ENCODE results near the gene HERPUD1.
A peak's percentile ranks its signal among the peaks of the same experiment; 100 is the strongest.
"Not testable (repeated sequence)": the region's sequence is repeated elsewhere in the genome, so short reads cannot be mapped to it uniquely, and the experiment has no call there.

The HERPUD1 gene

DNA sequence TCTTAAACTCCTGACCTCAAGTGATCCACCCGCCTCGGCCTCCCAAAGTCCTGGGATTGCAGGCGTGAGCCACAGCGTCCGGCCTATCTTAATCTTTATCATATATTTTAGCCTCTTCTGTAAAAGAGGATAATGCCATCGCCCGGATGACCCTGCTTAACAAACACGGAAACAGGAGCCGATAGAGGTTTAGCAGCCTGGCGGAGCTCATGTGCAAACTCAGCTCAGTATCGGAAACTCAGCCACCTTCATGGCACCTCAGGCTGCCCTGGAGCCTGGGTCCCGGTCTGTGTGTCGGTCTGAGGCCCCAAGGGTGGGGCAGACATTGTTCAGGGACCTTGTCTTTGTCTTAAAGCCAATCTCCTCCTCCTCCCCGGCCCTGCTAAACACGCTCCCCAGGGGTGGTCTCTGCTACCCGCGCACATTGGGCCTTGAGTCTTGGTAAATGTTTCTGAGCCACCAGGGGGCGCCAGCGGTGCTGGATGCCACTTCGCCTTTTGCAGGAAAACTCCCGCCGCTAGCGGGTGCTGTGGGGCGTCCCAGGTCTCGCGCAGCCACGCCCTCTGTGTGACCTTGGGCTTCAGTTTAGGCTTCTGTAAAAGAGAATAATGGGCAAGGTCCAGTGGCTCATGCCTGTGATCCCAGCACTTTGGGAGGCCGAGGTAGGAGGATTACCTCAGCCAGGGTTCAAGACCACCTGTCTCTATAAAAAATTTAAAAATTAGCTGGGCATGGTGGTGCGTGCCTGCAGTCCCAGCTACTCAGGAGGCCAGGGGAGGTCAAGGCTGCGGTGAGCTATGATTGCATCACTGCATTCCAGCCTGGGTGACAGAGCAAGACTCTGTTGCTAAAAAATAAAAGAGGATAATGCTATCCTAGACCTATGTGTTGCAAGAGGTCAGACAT lies 32.6 kb downstream of the HERPUD1 start:
- DNase-seq = no peak

DNA sequence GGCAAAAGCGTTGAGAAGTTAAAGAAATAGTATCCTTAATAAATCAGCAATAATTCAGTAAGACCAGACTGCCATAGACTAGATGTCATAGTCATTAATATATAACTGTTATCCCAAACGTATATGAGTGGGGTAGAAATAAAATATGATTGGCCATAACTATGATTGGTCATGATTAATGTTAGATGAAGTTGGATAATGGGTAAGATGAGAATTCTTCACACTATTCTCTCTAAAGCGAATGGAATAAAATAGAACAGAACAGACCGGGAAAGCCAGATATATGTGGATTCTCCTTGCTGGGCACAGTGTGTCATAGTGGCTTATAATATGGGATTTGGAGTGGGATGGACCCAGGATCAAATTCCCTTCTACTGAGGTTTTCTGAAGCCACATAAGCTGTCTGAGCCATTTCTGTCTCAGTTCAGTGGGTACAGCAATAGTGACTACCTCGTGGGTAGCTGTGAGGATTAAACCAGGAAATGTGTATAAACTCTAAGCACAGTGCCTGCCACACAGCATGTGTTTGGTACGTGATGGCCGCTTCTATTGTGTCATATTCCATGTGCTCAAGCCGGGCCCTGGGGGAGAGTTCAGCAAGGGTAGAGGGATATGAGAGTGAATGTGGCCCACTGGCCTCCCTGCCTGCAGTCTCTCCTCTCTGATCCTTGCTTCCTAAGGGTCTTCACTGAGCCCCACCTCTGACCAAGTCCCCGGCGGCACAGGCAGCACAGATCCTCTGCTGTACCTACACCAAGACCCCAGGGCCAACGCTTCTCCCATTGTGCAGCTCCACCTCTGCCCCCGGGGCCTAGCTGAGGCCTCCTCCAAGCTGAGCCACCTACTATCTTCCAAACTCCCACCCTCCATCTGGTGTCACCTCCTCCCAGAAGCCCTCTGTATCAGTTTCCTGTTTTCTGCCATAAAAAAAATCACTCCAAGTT lies 33.5 kb downstream of the HERPUD1 start:
- DNase-seq = no peak

DNA sequence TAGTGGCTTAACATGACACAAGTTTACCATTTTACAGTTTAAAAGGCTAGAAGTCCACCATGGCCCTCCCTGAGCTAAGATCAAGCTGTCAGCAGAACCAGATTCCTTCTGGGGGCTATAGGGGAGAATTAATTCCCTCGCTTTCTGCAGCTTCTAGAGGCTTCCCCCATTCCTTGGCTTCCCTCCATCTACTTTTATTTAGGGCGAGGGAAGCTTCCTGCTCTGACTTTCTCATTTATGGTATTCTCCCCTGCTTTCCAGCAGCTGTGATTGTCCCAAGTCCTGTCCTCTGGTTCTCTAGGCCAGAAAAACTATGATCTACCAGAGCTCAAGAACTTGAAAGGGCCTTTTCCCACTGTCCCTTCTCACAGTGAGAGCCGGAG lies 34.1 kb downstream of the HERPUD1 start:
- DNase-seq = no peak

DNA sequence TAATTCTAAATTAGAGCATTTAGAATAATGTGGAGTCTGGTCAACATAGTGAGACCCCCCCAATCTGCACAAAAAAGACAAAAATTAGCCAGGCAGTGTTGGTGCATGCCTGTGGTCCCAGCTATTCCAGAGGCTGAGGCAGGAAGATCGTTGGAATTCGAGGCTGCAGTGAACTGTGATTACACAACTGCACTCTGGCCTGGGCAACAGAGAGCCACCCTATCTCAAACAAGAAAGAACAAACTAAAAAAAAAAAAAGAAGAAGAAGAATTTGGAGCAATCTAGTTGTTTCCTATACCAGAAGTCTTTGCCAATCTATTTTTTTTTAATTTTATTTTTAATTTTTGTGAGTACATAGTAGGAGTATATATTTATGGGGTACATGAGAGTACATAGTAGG lies 35.8 kb downstream of the HERPUD1 start:
- DNase-seq = no peak

DNA sequence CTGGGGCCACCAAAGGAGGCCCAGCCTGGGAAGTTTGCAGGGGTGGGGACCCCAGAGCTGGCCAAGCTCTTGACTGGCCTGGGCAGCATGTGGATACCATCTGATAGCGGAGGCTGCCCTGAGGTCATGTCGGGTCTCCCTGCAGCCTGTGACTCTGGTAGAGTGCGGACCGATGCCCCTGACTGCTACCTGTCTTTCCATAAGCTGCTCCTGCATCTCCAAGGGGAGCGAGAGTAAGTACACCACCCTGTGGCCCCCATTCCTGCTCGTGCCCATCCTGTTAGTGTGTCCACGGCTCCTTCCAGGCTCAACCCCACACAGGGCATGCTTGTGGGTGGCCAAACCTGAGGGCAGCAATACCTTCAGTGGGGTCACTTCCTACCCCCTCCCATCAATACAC lies 37.8 kb downstream of the HERPUD1 start:
- no peak for DNase-seq

DNA sequence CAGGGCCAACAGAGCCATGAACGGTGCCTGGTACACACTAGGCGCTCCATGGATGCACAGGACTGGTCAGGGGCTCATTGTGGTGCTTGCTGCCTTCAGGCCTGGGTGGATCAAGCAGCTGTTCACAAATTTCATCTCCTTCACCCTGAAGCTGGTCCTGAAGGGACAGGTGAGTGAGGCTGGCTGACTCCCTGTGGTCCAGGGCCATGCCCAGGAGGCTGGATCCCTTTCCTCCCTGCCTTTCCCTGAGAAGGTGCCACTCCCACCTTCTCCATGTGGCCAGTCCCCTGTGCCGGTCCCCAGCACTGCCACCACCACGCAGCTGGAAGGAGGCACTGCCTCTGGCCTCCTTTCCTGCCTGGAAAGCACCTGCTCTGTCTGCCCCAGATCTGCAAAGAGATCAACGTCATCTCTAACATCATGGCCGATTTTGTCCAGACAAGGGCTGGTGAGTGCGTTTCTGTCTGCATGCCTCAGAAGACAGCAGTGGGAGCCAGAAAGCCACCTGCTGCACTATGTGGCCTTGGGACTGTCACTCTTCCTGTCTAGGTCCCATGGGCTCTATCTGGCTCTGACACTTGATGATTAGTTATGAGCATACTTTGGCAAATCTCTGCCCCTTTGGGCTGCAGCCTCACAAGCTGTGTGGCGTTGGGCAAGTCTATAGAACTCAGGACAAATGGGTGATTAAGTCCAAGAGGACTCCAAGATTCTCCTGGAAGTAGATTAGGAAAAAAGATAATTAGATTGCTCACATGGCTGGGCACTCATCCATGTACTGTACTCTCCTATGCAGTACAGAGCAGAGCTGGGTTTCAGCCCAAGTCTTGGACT lies 39.2 kb downstream of the HERPUD1 start:
- DNase-seq = no peak

DNA sequence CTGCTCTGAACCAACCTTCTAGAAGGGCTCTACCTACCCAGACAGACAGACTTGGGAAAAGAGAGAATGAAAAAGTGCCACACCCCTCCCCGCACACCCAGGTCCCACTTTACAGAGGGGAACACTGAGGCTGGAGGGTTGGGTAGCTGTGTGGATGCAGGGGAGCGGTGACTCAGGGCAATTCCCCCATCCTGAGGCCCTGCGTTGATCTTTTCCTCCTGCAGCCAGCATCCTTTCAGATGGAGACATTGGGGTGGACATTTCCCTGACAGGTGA lies 39.8 kb downstream of the HERPUD1 start:
- no peak for DNase-seq

DNA sequence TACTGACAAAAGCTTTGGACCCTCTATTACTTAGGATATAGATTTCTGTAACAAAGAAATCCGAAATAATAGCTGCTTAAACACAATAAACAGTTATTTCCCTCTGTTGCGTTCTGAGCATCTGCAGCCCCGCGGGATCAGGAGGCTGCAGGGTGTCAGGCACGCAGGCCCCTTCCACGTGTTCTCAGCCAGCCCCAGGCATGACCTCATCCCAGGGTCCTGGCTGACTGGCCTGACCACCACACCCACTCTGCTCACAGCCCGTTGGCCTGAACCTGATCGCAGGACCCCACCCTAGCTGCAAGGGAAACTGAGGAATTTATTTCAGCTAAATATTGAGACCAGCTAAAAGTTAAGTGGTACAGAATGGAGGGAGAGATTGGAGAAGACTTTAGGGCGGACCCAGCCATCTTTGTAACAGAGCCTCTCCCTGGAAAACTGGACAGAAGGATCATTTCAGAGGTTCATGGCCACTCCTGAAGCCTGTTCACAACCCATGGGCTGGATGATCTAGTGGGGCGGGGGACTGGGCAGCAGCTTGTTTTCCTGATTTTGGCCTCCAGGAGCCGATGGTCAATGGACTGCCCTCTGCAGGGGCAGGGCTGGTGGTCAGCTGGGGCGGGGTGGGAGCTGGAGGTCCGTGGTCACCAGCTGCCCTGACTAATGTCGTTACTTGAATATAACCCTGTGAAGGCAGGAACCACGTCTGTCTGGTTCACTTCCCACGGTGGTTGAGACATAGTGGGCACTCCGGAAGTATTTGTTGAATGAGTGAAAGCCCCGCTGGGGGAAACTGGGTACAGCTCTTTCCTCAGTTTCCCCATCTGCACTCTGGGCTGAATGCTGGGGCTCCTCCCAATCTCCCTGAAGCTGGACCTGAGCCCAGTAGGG lies 40.7 kb downstream of the HERPUD1 start:
- no peak for DNase-seq

DNA sequence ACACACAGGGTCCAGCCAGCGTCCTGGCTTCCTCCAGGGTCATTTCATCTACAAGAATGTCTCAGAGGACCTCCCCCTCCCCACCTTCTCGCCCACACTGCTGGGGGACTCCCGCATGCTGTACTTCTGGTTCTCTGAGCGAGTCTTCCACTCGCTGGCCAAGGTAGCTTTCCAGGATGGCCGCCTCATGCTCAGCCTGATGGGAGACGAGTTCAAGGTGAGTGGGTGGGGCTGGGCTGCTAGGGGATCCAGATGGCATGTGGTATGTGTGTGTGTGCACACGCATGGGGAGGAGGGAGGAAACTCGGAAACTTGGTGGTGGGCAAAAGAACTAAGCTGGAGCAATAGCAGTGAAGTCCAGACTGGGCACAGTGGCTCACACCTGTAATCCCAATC lies 41.4 kb downstream of the HERPUD1 start:
- no peak for DNase-seq

DNA sequence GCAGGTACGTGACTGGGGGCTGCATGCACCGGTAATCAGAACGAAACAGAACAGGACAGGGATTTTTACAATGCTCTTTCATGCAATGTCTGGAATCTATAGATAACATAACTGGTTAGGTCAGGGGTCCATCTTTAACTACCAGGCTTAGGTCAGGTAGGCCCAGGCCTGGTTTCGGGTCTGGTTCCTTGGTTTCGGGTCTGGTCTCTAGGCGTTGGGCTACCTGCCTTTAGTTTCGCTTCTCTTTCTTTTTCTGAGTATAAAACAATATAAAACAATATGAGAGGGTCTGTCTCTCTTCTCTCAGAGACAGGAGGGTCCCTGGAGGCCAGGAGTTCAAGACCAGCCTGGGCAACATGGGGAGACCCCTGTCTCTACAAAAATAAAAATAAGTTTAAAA lies 42.0 kb downstream of the HERPUD1 start:
- not testable (repeated sequence) for DNase-seq

DNA sequence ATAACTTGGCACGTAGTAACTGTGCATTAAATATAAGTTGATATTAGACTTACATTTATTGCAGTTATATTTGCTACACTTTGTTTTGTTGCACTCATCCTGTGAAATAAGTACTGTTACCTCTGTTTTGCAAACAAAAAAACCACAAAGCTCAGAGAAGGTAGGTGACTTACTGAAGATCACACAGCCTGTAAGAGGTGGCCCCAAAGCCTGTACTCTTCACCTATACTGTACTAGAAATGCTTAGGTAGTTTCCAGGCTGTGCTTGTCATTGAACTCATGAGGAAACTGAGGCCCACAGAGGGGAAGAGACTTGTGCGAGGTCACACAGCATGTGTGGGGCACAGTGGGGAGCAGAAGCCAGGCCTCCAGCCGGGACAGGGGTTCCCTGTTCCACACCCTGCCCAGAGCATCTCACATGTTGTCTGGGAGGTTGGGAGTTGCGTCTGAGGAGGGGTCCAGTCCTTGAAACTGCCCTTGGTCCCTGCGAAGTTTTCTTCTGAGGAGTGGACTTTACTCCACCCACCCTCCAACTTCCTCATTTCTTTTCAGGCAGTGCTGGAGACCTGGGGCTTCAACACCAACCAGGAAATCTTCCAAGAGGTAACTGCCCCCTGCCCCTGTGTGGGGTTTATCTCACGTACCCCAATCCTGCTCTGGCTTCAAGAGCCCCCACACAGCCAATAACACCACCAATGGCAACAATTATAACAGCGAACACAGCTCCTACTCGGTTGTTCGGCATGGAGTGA lies 42.8 kb downstream of the HERPUD1 start:
- DNase-seq = no peak

DNA sequence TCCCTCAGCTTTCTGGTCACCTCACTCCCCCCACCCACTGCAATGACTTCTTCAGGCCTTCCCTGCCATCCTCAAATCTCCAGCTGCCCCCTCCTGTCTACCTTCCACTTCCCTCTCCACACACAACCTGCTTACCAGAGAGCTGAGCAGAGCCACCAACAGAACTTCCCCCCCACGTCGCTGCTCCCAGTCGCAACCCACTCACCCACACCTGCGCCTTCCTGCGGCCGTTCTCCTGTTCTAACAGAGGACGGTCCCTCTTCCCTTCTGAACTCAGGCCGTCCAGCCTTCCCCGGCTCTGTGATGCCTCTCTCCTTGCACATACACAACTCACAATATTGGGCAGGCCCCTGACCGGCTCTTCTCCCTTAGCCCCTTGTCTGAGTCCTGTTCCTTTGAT lies 43.8 kb downstream of the HERPUD1 start:
- no peak for DNase-seq

DNA sequence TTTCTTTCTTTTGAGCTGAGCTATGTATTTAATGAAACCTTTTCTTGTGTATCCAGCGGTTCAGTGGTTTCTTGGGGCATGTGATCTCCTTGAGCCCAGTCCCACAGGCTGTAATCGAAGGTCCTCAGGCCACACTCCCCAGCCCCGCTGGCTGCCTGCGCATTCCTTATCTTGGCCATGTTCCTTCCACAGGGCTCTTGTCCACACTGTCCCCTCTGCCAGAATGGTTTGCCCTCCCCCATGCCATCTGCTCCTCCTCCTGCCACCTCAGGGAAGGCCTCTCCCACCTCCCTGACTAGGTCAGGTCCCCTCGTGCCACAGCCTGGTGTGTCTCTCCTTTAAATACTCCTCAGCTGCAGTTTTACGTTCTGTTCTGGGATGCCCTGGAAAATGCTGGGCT lies 45.3 kb downstream of the HERPUD1 start:
- DNase-seq = no peak

DNA sequence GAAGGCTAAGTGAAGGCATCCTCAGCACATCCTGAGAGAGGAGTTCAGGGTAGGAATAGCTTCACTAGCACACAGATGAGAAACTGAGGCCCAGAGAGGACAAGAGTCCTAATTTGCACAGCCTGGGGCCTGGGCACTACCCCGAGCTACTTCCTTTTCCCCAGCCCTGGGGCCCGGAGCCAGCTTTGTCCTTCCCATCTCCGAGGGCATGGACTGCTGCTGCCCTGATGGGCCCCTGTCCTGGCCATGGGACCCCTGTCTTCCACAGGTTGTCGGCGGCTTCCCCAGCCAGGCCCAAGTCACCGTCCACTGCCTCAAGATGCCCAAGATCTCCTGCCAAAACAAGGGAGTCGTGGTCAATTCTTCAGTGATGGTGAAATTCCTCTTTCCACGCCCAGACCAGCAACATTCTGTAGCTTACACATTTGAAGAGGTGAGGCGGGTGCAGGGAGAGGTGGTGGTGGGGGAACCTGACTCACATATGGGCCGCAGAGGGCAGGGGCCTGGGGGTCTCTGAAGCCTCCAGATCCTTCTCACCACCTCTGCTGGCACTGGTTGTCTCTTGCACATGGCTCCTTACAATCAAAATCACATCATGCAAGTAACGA lies 46.0 kb downstream of the HERPUD1 start:
- DNase-seq = no peak

DNA sequence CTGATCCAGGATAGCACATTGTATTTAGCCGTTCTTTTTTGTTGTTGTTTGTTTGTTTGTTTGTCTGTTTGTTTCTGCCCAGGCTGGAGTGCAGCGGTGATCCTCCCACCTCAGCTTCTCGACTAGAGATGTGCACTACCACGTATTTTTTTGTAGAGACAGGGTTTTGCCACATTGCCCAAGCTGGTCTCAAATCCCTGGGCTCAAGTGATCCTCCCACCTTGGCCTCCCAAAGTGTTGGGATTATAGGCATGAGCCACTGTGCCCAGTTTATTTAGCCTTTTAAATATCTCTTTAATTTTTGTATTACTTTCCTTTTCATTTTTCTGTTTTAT lies 48.2 kb downstream of the HERPUD1 start:
- DNase-seq = no peak

DNA sequence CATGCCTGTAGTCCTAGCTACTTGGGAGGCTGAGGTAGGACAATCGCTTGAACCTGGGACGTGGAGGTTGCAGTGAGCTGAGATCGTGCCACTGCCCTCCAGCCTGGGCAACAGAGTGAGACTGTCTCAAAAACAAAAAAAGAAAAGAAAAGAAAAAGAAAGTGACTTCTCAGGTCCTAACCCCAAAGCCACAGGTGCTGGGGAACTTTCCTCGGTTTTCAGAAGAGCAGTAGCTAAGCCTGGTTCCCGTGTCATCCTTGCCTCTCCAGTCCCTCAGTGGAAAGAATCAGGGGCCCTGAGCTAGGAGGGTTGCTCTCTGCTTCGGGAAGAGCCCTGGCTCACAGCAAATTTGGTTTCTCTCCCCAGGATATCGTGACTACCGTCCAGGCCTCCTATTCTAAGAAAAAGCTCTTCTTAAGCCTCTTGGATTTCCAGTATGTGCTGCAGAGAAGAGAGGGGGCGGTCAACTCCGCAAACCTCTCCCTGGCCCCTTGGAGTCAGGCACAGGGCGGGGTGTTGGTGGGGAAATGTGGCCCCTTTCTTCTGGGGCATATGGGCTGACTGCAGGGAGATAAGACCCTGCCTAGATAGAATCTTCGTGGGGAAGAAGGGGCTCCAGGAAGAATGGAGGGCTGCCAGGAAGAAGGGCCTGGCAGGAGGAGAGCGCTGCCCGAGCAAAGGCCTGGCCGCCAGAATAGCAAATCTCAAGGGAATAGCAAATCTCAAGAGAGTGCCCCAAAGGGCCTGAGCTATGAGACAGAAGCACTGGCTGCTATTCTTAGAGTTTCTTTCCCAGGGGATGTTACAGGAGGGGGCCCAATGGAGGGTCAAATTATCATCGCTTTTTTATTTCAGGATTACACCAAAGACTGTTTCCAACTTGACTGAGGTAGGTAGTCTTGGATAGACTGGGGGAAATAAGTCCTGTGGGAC lies 49.1 kb downstream of the HERPUD1 start:
- no peak for DNase-seq

DNA sequence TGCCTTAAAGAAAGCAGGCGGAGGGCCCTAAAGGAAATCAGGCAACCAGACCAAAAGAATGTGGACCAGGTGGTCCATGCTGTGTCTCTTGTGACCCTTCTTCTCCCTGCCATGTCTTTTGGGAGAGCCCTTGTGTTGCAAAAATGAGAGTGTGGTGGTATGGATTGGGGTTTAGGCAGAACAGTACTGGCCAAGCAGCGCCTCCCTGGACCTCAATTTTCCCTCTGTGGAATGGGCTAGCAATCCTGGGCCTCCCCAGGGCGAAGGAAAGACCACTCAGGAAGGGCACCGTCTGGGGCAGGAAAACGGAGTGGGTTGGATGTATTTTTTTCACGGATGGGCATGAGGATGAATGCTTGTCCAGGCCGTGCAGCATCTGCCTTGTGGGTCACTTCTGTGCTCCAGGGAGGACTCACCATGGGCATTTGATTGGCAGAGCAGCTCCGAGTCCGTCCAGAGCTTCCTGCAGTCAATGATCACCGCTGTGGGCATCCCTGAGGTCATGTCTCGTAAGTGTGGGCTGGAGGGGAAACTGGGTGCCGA lies 49.9 kb downstream of the HERPUD1 start:
- no peak for DNase-seq

DNA sequence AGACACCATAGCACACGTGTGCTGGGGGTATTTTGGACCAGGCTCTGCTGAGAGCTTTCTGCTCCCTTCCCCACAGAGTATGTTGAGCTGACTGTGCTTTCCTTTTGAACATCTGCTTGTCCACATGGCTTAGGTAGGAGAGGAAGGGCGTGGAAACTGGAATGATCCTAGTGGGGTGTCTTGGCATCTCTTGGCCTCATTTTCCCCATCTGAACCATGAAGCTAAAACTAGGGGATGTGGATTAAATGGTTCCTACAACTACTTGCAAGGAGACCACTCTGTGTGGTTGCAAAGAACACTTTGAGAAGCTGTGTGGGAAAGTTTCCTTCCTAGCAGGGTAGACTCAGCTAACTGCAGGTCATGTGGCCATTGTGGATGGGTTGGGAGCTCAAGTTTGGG lies 50.8 kb downstream of the HERPUD1 start:
- DNase-seq = no peak

DNA sequence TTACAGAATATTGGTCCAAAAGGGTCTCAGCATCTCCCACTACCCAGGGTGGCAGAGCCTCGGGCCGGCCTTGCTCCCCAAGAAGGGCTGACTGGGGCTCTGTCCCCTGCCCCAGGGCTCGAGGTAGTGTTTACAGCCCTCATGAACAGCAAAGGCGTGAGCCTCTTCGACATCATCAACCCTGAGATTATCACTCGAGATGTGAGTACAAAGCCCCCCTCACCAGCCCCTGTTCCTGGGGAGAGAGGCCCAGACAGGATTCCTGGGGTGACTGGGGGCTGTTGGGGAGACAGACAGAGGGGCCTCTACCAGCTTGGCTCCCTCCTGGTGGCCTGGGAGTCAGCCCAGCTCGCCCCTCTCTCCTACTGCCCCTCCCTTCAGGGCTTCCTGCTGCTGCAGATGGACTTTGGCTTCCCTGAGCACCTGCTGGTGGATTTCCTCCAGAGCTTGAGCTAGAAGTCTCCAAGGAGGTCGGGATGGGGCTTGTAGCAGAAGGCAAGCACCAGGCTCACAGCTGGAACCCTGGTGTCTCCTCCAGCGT lies 51.3 kb downstream of the HERPUD1 start:
- DNase-seq = peak; percentile 28
